ENCODE measurements around the gene KIAA1217.
"Not testable (repeated sequence)": the region's sequence is repeated elsewhere in the genome, so short reads cannot be mapped to it uniquely, and the experiment has no call there.

Gene KIAA1217

GRCh38 chr10:24445958-24446357, 237.0 kb downstream of the KIAA1217 start:
- not testable (repeated sequence) for DNase-seq

GRCh38 chr10:24446739-24447138, 237.8 kb downstream of the KIAA1217 start:
- DNase-seq, result no peak

GRCh38 chr10:24448351-24448999, 239.5 kb downstream of the KIAA1217 start:
- DNase-seq, result no peak

GRCh38 chr10:24449321-24449740, 240.4 kb downstream of the KIAA1217 start:
- DNase-seq, result no peak

GRCh38 chr10:24449769-24450310, 240.9 kb downstream of the KIAA1217 start:
- DNase-seq, result no peak

GRCh38 chr10:24451325-24451820, 242.4 kb downstream of the KIAA1217 start:
- no peak for DNase-seq

GRCh38 chr10:24452030-24452429, 243.1 kb downstream of the KIAA1217 start:
- no peak for DNase-seq

- no peak for DNase-seq
These were observed 244.5 kb downstream of the KIAA1217 start for GRCh38 chr10:24453404-24453830.

GRCh38 chr10:24453973-24454372, 245.0 kb downstream of the KIAA1217 start:
- DNase-seq, result no peak

- DNase-seq, result no peak
These were observed 246.5 kb downstream of the KIAA1217 start for GRCh38 chr10:24455447-24455846.

- no peak for DNase-seq
These were observed 247.4 kb downstream of the KIAA1217 start for GRCh38 chr10:24456322-24456721.

GRCh38 chr10:24457661-24458318, 248.9 kb downstream of the KIAA1217 start:
- DNase-seq, result peak in 1 of 2 experiments; percentile 10

GRCh38 chr10:24459836-24460235, 250.9 kb downstream of the KIAA1217 start:
- DNase-seq, result no peak

- DNase-seq, result no peak
These were observed 253.4 kb downstream of the KIAA1217 start for GRCh38 chr10:24462291-24462813.

GRCh38 chr10:24462889-24463552, 254.1 kb downstream of the KIAA1217 start:
- DNase-seq, result no peak

- DNase-seq, result no peak
These were observed 254.9 kb downstream of the KIAA1217 start for GRCh38 chr10:24463611-24464426.

GRCh38 chr10:24465124-24465874, 256.4 kb downstream of the KIAA1217 start:
- peak in 1 of 2 experiments; percentile 69 for DNase-seq

- DNase-seq, result no peak
These were observed 257.2 kb downstream of the KIAA1217 start for GRCh38 chr10:24465891-24466818.

GRCh38 chr10:24467136-24467535, 258.2 kb downstream of the KIAA1217 start:
- DNase-seq, result no peak

GRCh38 chr10:24467605-24468004, 258.7 kb downstream of the KIAA1217 start:
- no peak for DNase-seq

Data from NCI-H524 (cell line).